NCI-H187 (cell line): ENCODE results near the gene ACYP1.

Experiments used
- DNase-seq, 2 experiments: peaks; one replicate each; lab custom pipeline; 2025; lab: John Stamatoyannopoulos, UW

The ACYP1 gene

GRCh38 chr14:75040507-75040906, 23.3 kb downstream of the ACYP1 start:
- DNase-seq = no peak

DNA sequence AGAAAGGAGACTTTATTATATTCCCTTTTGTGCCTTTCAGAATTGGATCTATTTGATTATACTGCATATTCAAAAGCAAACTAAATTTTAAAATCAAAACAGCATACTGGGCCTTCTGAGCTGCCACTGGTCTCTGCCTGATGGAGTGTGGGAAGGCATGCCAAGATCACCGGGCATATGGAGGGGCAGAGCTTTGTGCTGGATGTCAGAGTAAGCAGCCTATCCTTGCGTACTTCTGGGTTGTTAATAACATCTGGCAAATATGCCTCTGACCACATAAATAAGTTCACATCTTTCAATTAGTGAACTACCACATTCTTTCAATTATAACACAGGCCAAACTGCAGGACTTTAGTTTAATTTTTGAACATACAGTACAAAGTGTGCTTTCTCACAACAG, 30.9 kb downstream of the ACYP1 start:
- DNase-seq = no peak

GRCh38 chr14:75030147-75030546, 33.7 kb downstream of the ACYP1 start:
- DNase-seq = no peak

GRCh38 chr14:75025876-75026275, 37.9 kb downstream of the ACYP1 start:
- no peak for DNase-seq

DNA sequence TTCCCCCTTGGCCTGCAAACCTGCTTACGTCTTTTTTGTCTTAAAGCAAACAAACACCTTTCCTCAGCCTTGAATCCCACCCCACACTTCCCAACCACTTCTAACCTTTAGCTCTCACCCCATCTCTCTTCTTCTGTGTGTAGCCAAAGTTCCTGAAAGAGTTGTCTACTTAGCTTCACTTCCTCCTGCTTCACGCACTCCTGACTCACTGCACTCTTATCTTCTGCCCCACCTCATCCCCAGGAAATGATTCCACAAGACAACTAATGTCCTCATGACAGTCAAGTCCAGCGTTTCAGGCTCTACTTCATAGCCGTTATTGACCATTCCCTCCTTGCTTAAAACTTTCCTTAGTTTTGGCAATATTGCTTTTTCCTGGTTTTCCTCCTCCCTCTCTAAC, 38.7 kb downstream of the ACYP1 start:
- DNase-seq = no peak

DNA sequence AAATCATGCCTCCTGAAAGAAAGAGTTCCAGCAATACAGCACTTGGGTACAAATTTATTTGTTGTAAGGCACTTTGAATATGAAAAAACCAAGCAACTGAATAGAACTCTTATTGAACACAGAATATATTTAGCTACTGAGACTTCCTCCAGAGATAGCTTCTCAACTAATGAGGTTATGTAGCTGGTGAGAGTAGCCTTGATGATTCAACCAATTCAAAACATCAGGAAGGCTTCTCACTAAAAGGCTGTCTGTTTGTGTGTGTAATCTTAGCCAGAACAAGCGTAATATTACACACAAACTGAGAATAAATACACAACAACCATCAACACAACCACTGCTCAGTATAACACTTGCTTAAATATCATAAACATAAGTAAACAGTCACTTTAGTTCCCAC, 40.7 kb downstream of the ACYP1 start:
- DNase-seq = no peak

DNA sequence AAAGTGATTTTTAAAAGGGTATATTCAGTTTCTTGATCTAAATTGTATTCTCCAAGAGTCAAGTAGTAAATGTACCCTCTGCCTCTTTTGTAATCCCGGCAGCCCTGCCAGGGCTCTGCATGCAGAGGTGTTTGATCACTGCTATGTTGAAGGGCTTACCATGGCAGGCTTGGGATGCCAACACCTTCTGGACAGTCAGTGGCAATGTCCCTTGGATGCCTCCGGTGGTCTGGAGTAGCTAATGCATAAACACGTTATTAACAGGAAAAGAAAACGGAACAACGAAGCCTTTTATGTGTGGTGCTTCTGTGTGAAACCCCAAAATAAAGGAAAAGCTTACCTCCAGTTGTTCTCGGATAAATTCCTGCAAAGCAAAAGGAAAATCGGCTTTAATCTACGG, 41.2 kb downstream of the ACYP1 start:
- no peak for DNase-seq

- no peak for DNase-seq
Measured at GRCh38 chr14:75018694-75019093, 45.1 kb downstream of the ACYP1 start.

DNA sequence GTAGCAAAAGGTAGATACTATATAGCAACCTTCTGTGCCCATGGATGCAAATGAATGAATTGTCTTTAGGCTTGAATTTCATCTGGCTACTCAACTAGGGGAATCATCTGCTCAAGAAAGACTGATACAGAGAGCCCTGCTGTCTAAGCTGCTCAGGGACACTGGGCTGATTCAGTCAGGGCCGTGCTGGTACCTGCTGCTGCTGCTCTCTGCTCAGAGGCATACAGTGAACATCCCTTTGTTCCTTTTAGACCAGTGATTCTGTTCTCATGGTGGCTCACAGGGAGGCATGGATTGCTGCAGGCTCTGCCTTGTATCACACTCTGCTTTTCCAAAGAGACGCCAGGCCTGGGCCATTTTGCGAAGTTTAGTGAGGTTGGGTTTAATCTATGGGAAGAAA, 47.0 kb downstream of the ACYP1 start:
- DNase-seq = no peak

GRCh38 chr14:75015496-75015895, 48.3 kb downstream of the ACYP1 start:
- DNase-seq = no peak

DNA sequence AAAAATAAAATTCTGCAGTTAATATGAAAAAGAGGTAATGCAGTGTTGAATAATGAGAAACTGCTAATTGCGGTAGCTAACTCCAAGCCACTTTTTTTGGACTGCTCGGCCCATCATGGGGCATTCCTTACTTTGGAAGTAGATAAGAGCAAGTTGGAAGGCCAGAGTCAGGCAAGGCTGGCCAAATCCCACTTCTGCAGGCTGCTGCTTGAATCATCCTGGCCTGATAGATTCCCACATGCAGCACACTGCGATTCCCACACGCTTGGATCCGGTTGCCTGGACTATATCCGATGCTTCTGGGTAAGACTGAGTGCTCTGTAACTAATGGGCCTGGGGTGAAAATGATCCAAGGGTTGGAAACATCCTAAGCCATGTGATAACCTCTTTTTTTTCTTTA, 50.5 kb downstream of the ACYP1 start:
- no peak for DNase-seq

- DNase-seq = no peak
Measured at GRCh38 chr14:75011356-75011994, 52.3 kb downstream of the ACYP1 start.

GRCh38 chr14:75010472-75011093, 53.2 kb downstream of the ACYP1 start:
- DNase-seq = no peak

DNA sequence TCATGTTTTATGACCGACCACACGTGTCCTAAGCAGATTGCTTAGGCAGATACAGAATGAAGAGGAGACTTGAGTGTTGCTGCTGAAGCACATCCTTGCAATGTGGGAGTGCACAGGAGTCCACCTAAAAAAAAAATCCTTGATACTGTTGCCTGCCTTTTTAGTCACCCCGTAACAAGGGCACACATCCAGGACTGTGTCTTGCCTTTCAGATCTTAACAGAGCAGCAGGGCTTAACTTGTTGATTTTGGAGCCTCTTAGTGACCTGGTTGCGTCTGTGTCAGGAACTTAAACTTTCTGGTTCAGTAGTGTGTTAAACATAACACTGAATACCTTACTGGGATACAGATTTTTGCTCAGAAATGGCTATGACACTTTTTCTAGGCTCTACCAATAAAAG, 54.6 kb downstream of the ACYP1 start:
- DNase-seq = no peak

DNA sequence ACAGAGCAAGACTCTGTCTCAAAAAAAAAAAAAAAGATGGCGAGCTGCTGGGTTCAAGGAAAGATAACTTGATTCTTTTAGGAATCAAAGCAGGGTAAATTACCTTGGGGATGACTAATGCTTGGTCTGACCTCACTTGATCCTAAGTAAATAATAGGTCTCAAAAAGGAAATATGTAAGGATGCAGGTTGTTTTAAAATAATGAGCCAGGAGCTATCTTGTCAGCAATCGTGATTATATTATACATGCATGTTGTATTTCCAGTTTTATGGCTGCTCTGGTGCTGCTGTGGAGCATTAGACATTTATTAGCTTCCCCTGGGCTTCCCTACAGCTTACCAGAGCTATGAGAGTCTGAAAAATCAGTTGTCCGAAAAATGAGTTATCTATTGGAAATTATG, 58.5 kb downstream of the ACYP1 start:
- DNase-seq = no peak

GRCh38 chr14:75003250-75004027, 60.4 kb downstream of the ACYP1 start:
- no peak for DNase-seq
